Measurements from ENCODE around the gene TMEM203.

- no peak for TF ChIP-seq EZH2 (optimal IDR thresholded peaks at IDR 0.05; ENCODE audit: low read depth, low read length)
- TF ChIP-seq, protein P1, sequence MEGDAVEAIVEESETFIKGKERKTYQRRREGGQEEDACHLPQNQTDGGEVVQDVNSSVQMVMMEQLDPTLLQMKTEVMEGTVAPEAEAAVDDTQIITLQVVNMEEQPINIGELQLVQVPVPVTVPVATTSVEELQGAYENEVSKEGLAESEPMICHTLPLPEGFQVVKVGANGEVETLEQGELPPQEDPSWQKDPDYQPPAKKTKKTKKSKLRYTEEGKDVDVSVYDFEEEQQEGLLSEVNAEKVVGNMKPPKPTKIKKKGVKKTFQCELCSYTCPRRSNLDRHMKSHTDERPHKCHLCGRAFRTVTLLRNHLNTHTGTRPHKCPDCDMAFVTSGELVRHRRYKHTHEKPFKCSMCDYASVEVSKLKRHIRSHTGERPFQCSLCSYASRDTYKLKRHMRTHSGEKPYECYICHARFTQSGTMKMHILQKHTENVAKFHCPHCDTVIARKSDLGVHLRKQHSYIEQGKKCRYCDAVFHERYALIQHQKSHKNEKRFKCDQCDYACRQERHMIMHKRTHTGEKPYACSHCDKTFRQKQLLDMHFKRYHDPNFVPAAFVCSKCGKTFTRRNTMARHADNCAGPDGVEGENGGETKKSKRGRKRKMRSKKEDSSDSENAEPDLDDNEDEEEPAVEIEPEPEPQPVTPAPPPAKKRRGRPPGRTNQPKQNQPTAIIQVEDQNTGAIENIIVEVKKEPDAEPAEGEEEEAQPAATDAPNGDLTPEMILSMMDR (IDR thresholded peaks at IDR 0.05; ENCODE audit: low read length) = no peak
- TF ChIP-seq EZH2phosphoT487 (IDR thresholded peaks at IDR 0.05; ENCODE audit: low read length) = no peak
These were observed 4.1 kb downstream of the TMEM203 start for GRCh38 chr9:137201205-137201868.
